ENCODE data around the gene WWOX. TPM values are rescaled to one million over a fixed set of nuclear protein-coding genes. Genes with fewer than 3 reads are reported as not detected.

Gene WWOX
- total and polyA plus RNA-seq, 4 experiments from 2014 or later, result 10.4 to 23.1 (median 17.5) TPM

DNA sequence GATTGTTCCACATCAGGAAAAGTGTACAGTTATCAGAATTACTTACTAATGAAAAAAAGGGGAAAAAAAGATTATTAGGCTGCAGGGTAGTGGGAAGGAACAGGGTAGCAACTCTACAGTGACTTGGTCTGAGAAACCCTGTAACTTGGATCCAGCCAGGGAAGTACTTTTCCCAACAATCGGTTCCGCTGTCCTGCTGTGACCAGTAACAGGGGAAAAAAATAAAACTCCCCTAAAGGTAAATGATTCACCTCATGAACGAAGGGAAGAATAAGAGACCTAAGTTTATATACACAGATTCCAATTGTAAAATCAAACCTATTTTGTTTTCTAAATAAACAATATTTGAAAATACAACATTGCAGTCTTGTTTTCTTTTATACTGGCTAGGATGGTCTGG, 189.9 kb downstream of the WWOX start:
- H3K27ac ChIP-seq (ENCODE audit: low read depth, low read length), result no peak overlapping the region
- H3K27me3 ChIP-seq (ENCODE audit: insufficient read depth, low read length), result no peaks in the 10 kb centered on the region
- CTCF ChIA-PET (ENCODE audit: partially characterized antibody), result no interaction called here
- POLR2A ChIA-PET (ENCODE audit: partially characterized antibody), result no interaction called here
- Mint-ChIP-seq H3K4me1 (peaks cover 0 to 2% (median 0%) of the 10 kb centered on the region in 4 donors), H3K4me3 (no peak overlapping the region), H3K36me3 (peaks cover 0 to 10% of the 10 kb centered on the region in 2 donors), H3K27ac (no peak overlapping the region), H3K9me3 (peaks cover 0 to 3% (median 0%) of the 10 kb centered on the region in 8 donors), H3K27me3 (no peaks in the 10 kb centered on the region)
- no peaks in the 10 kb centered on the region for H3K9me3 ChIP-seq (ENCODE audit: control insufficient read depth in 1 of 2, low read length in 2 of 2)
- no peaks in the 10 kb centered on the region for H3K4me1 ChIP-seq (ENCODE audit: insufficient read depth, low read length)
- no peaks in the 10 kb centered on the region for H3K36me3 ChIP-seq (ENCODE audit: insufficient read depth, low read length)
- no peak overlapping the region for H3K4me3 ChIP-seq (ENCODE audit: low read length in 2 of 2)
- intact Hi-C loops (cut with micrococcal nuclease), result no loop called here
- no peak for DNase-seq

DNA sequence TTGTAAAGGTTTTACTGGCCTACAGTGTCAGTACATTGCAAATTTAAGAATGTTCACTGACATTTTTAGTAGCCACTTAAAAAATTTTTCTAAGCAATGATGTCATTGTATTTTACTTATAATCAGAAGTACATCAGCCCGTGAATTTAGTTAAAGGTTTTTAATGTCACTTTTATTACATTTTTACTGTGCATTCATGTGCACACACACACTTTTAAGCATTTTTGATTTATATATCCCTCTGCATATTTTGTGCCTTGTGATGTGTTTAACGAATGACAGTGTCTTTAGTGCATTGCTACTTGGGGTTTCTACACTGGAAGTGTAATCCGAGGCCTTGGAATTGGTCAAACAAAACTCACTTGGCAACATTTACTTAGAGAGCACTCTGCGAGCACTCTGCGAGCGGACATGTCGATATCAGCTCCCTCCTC, 190.4 kb downstream of the WWOX start:
- no peak for DNase-seq
- Histone ChIP-seq H3K4me1 (ENCODE audit: insufficient read depth, low read length) (no peaks in the 10 kb centered on the region), H3K4me3 (ENCODE audit: low read length in 2 of 2) (no peak overlapping the region), H3K27ac (ENCODE audit: low read depth, low read length) (no peak overlapping the region), H3K9me3 (ENCODE audit: control insufficient read depth in 1 of 2, low read length in 2 of 2) (no peaks in the 10 kb centered on the region), H3K27me3 (ENCODE audit: insufficient read depth, low read length) (no peaks in the 10 kb centered on the region), H3K36me3 (ENCODE audit: insufficient read depth, low read length) (no peaks in the 10 kb centered on the region)
- no peak overlapping the region for H3K4me3 Mint-ChIP-seq
- H3K9me3 Mint-ChIP-seq, result peaks cover 0 to 3% (median 0%) of the 10 kb centered on the region in 8 donors
- H3K27ac Mint-ChIP-seq, result no peak overlapping the region
- CTCF ChIA-PET (ENCODE audit: partially characterized antibody), result no interaction called here
- intact Hi-C loops (cut with micrococcal nuclease), result loop anchor here (5.0 kb wide), 1 partner anchor 1507 kb away; no protein-coding TSS in a partner anchor
- POLR2A ChIA-PET (ENCODE audit: partially characterized antibody), result no interaction called here
- H3K27me3 Mint-ChIP-seq, result no peaks in the 10 kb centered on the region
- peaks cover 2 to 10% of the 10 kb centered on the region in 2 donors for H3K36me3 Mint-ChIP-seq
- peaks cover 0 to 1% (median 0%) of the 10 kb centered on the region in 4 donors for H3K4me1 Mint-ChIP-seq

DNA sequence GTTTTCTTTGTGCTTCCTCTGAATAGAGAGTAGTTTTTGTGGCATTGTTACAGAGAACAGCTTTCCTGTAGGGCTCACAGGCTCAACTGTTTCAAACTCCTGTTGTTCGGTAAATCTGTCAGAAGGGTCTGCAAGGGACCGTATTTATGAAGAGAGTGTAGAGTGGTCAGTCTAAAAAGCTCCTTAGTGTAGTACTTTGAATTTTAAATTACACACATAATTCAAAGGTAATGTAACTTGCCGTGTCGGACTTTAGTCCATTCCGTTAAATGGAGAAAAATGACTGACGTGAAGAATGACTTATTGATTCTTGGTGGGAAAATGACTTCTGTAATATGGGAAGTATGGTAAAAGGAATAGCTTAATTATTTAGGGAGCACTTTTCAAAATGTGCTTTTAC, 190.9 kb downstream of the WWOX start:
- Mint-ChIP-seq H3K4me3 (no peak overlapping the region), H3K36me3 (peaks cover 2 to 10% of the 10 kb centered on the region in 2 donors), H3K27ac (no peak overlapping the region), H3K27me3 (no peaks in the 10 kb centered on the region), H3K4me1 (no peaks in the 10 kb centered on the region), H3K9me3 (peaks cover 0 to 3% (median 0%) of the 10 kb centered on the region in 8 donors)
- no peaks in the 10 kb centered on the region for H3K27me3 ChIP-seq (ENCODE audit: insufficient read depth, low read length)
- ChIA-PET POLR2A (ENCODE audit: partially characterized antibody) (no interaction called here), CTCF (ENCODE audit: partially characterized antibody) (no interaction called here)
- DNase-seq, result no peak
- no peak overlapping the region for H3K4me3 ChIP-seq (ENCODE audit: low read length in 2 of 2)
- no peak overlapping the region for H3K27ac ChIP-seq (ENCODE audit: low read depth, low read length)
- intact Hi-C loops (cut with micrococcal nuclease), result loop anchor here (5.0 kb wide), 1 partner anchor 1507 kb away; no protein-coding TSS in a partner anchor
- H3K36me3 ChIP-seq (ENCODE audit: insufficient read depth, low read length), result no peaks in the 10 kb centered on the region
- no peaks in the 10 kb centered on the region for H3K9me3 ChIP-seq (ENCODE audit: control insufficient read depth in 1 of 2, low read length in 2 of 2)
- H3K4me1 ChIP-seq (ENCODE audit: insufficient read depth, low read length), result no peaks in the 10 kb centered on the region

DNA sequence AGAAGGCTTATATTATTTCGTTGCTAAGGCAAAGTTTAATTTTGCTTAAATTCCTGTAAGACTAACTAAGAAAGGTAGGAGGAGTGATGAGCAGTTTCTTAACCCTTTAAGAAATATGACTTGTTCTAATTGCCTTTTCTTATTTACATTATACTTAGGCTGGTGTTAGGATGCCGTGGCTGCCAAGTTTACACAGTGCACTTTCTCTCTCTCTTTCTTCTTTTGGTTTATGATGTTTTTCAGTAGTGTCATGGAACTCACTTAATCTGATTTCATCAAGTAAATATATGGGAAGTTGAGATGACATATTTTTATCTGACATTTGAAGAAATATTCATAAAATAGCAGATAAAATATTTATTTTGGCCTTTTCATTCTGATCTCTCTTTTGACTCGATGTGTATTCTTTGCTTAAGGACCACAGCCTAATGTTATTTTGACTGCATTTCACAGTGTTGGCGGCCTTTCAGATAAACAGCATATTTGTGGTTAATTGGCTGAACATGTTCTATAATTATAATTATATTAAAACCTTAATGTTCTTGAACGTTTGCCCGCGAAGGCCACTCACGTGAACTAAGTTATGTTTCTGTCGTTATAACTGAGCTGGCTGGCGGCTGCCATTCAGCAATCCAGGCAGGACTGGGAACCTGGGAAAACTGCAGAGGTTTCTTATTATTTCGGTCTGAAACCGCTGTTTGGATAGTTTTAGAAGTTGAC, 191.6 kb downstream of the WWOX start:
- POLR2A ChIA-PET (ENCODE audit: partially characterized antibody), result no interaction called here
- H3K27ac Mint-ChIP-seq, result no peak overlapping the region

DNA sequence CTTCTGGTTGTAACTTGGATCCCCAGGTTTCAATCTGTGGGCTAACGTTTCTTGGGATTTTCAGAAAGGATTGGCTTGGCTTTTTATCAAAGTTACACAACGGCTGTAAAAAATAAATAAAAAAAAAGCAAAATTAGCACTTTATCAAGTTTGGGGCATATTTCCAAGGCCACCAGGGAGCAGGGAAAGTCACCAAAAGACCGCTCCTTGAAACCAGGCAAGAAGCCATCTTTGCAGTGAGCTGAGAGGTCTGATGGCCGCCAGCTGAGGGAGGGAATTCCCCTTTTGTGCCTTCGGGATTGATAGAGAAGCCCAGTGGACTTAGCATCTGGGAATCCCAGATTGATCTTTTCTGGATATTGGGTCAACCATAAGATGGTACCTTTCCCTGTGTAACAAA, 192.2 kb downstream of the WWOX start:
- H3K36me3 Mint-ChIP-seq, result peaks cover 2 to 10% of the 10 kb centered on the region in 2 donors
- no peaks in the 10 kb centered on the region for H3K27me3 ChIP-seq (ENCODE audit: insufficient read depth, low read length)
- no peaks in the 10 kb centered on the region for H3K9me3 ChIP-seq (ENCODE audit: control insufficient read depth in 1 of 2, low read length in 2 of 2)
- intact Hi-C loops (cut with micrococcal nuclease), result loop anchor here (5.0 kb wide), 1 partner anchor 1506 kb away; no protein-coding TSS in a partner anchor
- ChIA-PET CTCF (ENCODE audit: partially characterized antibody) (no interaction called here), POLR2A (ENCODE audit: partially characterized antibody) (no interaction called here)
- no peaks in the 10 kb centered on the region for H3K4me1 Mint-ChIP-seq
- no peak for DNase-seq
- no peaks in the 10 kb centered on the region for H3K36me3 ChIP-seq (ENCODE audit: insufficient read depth, low read length)
- no peak overlapping the region for H3K27ac ChIP-seq (ENCODE audit: low read depth, low read length)
- H3K9me3 Mint-ChIP-seq, result peaks cover 0 to 3% (median 0%) of the 10 kb centered on the region in 8 donors
- H3K4me3 Mint-ChIP-seq, result no peak overlapping the region
- no peak overlapping the region for H3K4me3 ChIP-seq (ENCODE audit: low read length in 2 of 2)
- no peaks in the 10 kb centered on the region for H3K27me3 Mint-ChIP-seq
- H3K27ac Mint-ChIP-seq, result no peak overlapping the region
- no peaks in the 10 kb centered on the region for H3K4me1 ChIP-seq (ENCODE audit: insufficient read depth, low read length)

More for the DNA sequence above, 191.6 kb downstream of the WWOX start:
- Histone ChIP-seq H3K4me3 (ENCODE audit: low read length in 2 of 2) (no peak overlapping the region), H3K36me3 (ENCODE audit: insufficient read depth, low read length) (no peaks in the 10 kb centered on the region), H3K27ac (ENCODE audit: low read depth, low read length) (no peak overlapping the region), H3K9me3 (ENCODE audit: control insufficient read depth in 1 of 2, low read length in 2 of 2) (no peaks in the 10 kb centered on the region), H3K4me1 (ENCODE audit: insufficient read depth, low read length) (no peaks in the 10 kb centered on the region), H3K27me3 (ENCODE audit: insufficient read depth, low read length) (no peaks in the 10 kb centered on the region)
- no peak for DNase-seq
- H3K36me3 Mint-ChIP-seq, result peaks cover 2 to 10% of the 10 kb centered on the region in 2 donors
- H3K4me3 Mint-ChIP-seq, result no peak overlapping the region
- CTCF ChIA-PET (ENCODE audit: partially characterized antibody), result no interaction called here
- H3K9me3 Mint-ChIP-seq, result peaks cover 0 to 3% (median 0%) of the 10 kb centered on the region in 8 donors
- no peaks in the 10 kb centered on the region for H3K4me1 Mint-ChIP-seq
- H3K27me3 Mint-ChIP-seq, result no peaks in the 10 kb centered on the region
- intact Hi-C loops (cut with micrococcal nuclease), result loop anchor here (5.0 kb wide), 1 partner anchor 1506 kb away; no protein-coding TSS in a partner anchor

DNA sequence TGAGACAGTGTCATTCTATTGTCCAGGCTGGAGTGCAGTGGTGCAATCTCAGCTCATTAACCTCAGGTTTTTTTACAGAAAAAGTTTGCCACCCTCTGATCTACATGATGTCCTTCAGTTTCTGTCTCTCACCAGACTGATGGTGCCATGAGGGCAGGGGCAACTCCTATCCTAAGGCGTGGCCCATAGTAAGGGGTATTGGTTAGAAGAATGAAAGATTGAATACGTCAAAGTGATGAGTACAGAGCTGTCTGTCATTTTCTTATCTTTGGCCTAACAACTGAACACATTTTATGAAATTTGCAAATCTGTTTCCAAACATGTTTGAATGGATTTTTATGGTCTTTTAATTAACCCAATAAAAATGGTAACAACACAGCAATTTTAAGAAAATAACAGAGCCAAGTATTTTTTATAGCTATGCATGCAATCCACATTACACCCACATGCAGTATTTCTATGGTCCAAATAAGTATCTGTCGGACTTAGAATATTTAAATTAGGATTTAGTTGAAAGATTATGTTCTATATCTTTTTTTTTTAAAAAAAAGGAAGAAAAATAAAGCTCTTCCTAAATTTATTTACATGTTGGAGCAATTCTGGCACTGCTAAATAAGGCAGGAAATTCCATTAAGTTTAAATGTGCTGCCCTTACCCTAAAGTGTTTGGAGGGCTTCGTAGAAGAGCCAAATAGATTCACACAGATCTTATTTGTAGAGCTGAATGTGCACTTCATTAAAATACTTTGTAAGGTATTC, 192.8 kb downstream of the WWOX start:
- Mint-ChIP-seq H3K4me1 (no peaks in the 10 kb centered on the region), H3K36me3 (peaks cover 2 to 10% of the 10 kb centered on the region in 2 donors), H3K27me3 (no peaks in the 10 kb centered on the region), H3K9me3 (peaks cover 0 to 3% (median 0%) of the 10 kb centered on the region in 8 donors), H3K4me3 (no peak overlapping the region), H3K27ac (no peak overlapping the region)
- Histone ChIP-seq H3K4me1 (ENCODE audit: insufficient read depth, low read length) (no peaks in the 10 kb centered on the region), H3K4me3 (ENCODE audit: low read length in 2 of 2) (no peak overlapping the region), H3K27ac (ENCODE audit: low read depth, low read length) (no peak overlapping the region), H3K27me3 (ENCODE audit: insufficient read depth, low read length) (no peaks in the 10 kb centered on the region), H3K36me3 (ENCODE audit: insufficient read depth, low read length) (no peaks in the 10 kb centered on the region), H3K9me3 (ENCODE audit: control insufficient read depth in 1 of 2, low read length in 2 of 2) (no peaks in the 10 kb centered on the region)
- CTCF ChIA-PET (ENCODE audit: partially characterized antibody), result no interaction called here
- DNase-seq, result no peak
- intact Hi-C loops (cut with micrococcal nuclease), result loop anchor here (5.0 kb wide), 1 partner anchor 1505 kb away; no protein-coding TSS in a partner anchor
- POLR2A ChIA-PET (ENCODE audit: partially characterized antibody), result no interaction called here

DNA sequence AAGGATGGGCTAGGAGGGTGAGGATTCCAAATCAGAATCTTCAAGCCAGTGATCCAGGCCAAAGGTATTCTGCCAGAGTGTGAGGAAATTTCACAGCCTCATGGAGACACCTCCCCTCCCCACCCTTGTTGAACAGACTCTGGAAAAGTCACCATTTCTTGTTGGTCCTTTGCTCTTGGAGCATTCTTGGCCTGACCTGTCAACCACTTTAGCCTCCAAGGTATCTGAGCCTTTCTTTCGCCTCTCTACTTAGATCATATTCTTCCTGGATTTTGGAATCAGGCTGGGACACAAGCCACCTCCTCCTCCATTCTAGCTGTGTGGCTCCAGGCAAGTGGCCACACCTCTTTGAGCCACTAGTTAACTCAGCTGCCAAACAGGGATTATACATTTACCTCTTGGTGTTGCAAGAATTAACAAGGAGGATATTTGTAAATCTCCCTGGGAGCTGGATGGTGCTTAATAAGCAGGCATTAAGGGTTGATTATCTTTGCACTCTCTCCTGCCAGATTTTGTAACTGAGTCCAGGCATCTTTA, 193.5 kb downstream of the WWOX start:
- ChIA-PET CTCF (ENCODE audit: partially characterized antibody) (no interaction called here), POLR2A (ENCODE audit: partially characterized antibody) (no interaction called here)
- no peak for DNase-seq
- Histone ChIP-seq H3K27ac (ENCODE audit: low read depth, low read length) (no peak overlapping the region), H3K4me3 (ENCODE audit: low read length in 2 of 2) (no peak overlapping the region), H3K9me3 (ENCODE audit: control insufficient read depth in 1 of 2, low read length in 2 of 2) (no peaks in the 10 kb centered on the region), H3K36me3 (ENCODE audit: insufficient read depth, low read length) (no peaks in the 10 kb centered on the region), H3K4me1 (ENCODE audit: insufficient read depth, low read length) (no peaks in the 10 kb centered on the region), H3K27me3 (ENCODE audit: insufficient read depth, low read length) (no peaks in the 10 kb centered on the region)
- Mint-ChIP-seq H3K4me3 (no peak overlapping the region), H3K36me3 (peaks cover 2 to 10% of the 10 kb centered on the region in 2 donors), H3K9me3 (peaks cover 0 to 3% (median 0%) of the 10 kb centered on the region in 8 donors), H3K27ac (no peak overlapping the region), H3K4me1 (no peaks in the 10 kb centered on the region), H3K27me3 (no peaks in the 10 kb centered on the region)
- intact Hi-C loops (cut with micrococcal nuclease), result loop anchor here (5.0 kb wide), 1 partner anchor 1504 kb away; no protein-coding TSS in a partner anchor
